GM12875 (cell line): Measurements from ENCODE around the gene RSPH1.

ENCODE experiments used
- H3K4me3 ChIP-seq: one replicate; pipeline ENCODE4 v1.5.1; 2011; ENCODE audit warnings: low read depth, low read length, control low read depth
- TF ChIP-seq, protein P1 (sequence below): IDR thresholded peaks from 2 replicates; pipeline ENCODE4 v1.5.1; 2011; ENCODE audit warnings: low read depth, mild to moderate bottlenecking, control low read depth, inconsistent platforms, low read length, moderate library complexity, borderline replicate concordance; ENCODE audit not compliant: insufficient read depth

The RSPH1 gene

DNA sequence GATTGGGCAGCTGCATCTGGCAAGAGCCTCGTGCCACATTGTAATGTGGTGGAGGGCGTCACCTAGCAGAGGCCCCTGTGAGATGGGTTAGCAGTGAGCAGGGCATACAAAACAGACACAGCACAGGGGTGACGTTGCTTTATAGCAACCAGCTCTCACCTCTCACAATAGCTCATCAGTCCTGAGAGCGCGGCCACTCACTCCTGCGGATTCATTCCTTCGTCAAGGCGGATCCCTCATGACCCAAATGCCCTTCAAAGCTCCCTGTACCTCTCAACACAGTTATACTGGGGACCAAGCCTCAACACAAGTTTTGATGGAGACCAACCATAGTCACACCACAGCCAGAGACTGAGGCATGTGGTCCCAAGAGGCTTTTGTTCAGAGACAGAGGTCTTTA is 40.6 kb upstream of the RSPH1 start:
- TF ChIP-seq, protein P1, sequence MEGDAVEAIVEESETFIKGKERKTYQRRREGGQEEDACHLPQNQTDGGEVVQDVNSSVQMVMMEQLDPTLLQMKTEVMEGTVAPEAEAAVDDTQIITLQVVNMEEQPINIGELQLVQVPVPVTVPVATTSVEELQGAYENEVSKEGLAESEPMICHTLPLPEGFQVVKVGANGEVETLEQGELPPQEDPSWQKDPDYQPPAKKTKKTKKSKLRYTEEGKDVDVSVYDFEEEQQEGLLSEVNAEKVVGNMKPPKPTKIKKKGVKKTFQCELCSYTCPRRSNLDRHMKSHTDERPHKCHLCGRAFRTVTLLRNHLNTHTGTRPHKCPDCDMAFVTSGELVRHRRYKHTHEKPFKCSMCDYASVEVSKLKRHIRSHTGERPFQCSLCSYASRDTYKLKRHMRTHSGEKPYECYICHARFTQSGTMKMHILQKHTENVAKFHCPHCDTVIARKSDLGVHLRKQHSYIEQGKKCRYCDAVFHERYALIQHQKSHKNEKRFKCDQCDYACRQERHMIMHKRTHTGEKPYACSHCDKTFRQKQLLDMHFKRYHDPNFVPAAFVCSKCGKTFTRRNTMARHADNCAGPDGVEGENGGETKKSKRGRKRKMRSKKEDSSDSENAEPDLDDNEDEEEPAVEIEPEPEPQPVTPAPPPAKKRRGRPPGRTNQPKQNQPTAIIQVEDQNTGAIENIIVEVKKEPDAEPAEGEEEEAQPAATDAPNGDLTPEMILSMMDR: no peak
- no peak overlapping the region for H3K4me3 ChIP-seq

DNA sequence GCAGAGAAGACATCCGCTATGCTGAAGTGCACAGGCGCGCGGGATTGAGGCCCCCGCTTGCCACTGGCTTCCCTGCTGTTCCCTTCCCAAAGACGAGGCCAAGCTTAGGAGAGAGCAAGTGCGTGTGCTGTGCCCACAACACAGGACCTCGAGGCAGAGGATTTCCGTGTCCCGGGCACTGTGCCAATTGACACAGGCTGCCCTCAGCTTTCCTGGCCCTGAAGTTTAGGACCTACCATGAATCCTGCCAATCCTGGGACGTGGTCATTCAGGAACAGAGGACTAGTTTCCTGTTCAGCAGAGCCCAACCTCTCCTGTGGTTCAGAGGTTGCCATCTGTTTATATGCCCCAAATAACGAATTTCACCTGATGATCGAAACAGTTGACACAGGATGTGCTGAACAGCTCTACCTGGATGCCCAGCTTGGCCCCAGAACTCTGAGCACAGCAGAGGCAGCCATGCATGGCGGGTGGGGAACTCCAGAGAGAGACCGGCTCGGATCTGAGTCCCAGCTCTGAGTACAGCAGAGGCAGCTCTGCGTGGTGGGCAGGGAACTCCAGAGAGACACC is 39.7 kb upstream of the RSPH1 start:
- TF ChIP-seq, protein P1: no peak
- peak overlapping the region; percentile 26 for H3K4me3 ChIP-seq

DNA sequence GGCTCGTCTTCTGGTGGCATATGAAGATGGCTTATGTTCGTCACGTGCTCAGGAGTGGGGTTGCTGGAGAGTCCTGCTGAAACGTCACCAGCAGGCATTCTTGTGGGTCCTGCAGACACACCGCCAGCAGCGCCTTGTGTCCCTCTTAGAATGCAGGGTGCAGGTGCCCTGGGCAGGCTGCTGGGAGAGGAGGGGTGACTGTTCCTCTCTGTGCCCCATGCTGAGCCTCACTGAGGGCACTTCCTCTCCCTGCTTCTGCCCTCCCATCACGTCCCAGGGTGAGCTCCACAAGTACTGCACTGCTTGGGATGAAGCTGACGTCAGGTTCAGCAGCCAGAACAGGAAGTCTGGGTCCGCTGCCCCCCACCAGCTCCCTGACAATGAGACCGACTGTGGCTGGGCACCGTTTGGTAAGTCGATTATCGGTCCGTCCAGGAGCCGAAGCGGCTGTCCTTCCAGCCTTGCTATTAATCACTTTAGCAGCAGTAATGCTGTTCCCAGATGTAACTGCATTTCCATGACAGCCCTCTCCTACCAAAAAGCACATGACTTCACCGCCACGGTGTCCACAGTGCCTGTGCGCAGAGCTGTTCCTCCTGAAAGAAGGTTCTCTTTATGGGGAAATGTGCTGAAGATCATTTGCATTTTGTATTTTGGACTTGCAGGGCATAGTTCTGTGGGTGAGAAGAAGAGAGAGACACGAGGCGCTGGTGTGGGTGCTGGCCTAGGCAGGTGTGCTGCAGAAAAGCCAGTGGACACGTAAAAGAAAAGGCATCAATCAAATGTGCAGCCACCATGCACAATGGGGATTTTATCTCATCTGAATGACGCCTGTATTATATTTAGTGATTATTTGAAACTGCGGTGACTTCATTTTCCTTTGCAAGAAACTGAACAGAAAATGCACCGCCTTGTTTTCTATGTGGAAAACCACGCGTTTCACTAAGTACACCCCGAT is 38.7 kb upstream of the RSPH1 start:
- H3K4me3 ChIP-seq: peak overlapping the region; percentile 8
- TF ChIP-seq, protein P1: no peak

DNA sequence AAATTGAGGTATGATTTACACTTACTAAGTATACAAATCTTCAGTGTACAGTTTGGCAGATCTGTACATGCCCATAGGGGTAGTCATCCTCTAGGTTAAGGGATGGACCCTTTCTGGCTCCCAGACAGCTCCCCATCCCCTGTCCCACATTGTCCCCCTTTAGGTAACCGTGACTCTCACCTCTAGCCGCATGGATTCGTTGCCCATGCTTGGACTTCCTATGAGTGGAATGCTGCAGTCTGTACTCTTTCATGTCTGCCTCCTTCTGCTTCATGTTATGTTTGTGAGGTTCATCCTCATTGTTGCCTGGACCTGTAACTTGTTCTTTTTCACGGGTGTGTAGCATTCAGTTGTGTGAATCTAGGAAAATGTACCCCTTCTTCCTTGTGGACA is 37.9 kb upstream of the RSPH1 start:
- TF ChIP-seq, protein P1: no peak
- no peak overlapping the region for H3K4me3 ChIP-seq

DNA sequence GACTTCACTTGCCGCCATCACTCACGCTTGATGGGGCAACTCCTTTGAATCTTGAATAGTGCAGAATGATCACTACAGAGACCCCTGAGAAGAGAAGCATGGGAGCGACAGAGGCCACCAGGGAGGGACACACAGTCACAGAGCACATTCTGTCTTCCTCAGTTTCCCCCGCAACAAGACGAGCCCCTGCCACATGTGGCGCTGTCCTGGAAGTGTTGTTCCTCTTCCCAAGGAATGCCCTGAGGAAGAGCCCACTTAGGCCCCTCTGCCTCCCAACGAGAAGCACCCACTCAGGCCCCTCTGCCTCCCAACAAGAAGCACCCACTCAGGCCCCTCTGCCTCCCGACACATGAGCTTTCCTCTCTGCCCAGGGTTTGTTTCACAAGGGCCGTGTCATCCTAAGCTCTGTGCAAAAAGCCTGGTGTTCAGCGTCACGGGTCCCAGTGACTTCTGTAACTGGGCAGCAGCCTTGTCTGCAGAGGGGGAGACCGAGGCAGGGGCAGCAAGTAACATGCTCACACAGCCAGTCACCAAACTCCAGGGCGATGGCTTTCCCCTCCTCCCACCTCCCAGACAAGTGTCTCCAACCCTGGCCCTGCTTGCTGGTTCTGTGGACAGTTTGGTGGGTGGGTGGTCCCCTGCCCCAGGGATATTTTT is 37.4 kb upstream of the RSPH1 start:
- no peak overlapping the region for H3K4me3 ChIP-seq
- TF ChIP-seq, protein P1: no peak

DNA sequence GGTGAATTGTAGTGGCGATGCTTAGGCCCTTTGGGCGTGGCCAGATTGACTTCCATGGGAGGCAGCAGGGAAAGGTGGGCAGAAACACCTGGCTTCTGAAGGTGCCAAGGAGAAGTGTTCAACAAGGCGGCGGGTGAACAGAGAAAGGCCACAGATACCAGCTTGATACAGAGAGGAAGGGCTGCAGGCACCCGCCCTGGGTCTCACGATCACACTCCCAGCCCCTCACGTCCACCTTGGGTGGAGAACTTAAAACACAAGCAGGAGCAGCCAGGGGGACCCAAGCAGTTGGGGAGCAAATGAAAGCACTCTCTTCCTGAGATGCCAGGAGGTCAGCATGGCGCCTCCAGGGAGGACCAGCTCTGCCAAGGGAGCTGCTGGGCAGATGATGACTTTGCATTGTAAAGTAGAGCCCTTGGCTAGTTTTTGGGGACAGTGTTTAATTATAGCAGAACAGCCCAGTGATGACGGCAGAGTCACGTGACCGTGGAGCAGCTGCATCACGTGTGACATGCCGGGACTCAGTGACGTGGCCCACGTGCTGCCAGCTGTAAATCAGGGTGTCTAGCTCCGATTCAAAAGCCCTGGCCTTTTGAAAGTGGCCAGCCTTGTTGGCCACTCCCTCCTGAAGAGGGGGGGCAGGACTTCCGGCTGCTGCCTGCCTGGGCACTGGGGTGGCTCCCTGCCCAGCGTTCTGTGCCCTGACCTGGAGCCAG is 36.6 kb upstream of the RSPH1 start:
- no peak overlapping the region for H3K4me3 ChIP-seq
- TF ChIP-seq, protein P1: no peak
